HEK293 (cell line): Measurements from ENCODE around the gene SEMA6A.

ENCODE experiments used
- CTCF ChIA-PET: fragments of 350-600 bp; formaldehyde crosslinking; extraction: SDS; loops from one replicate; lab custom pipeline; 2021; ENCODE audit warnings: antibody characterized with exemption; lab: Yijun Ruan, JAX
- POLR2A ChIA-PET: fragments of 300-600 bp; formaldehyde crosslinking; extraction: SDS; loops from one replicate; lab custom pipeline; 2020; ENCODE audit warnings: antibody characterized with exemption, inconsistent platforms; lab: Yijun Ruan, JAX
- H3K27ac ChIP-seq: fragments of 200-500 bp; sonication (Bioruptor generic); 2 replicates; pipeline ENCODE4 v1.5.1; 2014; ENCODE audit warnings: low read depth, low read length, control low read depth, inconsistent platforms; ENCODE audit errors: extremely low read depth
- H3K36me3 ChIP-seq, 2 experiments: fragments of 200-500 bp in 1 of 2; sonication (Bioruptor generic) in 1 of 2; 1 replicate in 1 of 2; 2 replicates in 1 of 2; pipeline ENCODE4 v1.5.1; 2014 to 2017; ENCODE audit warnings: inconsistent platforms in 2 of 2, low read length in 2 of 2; ENCODE audit not compliant: control insufficient read depth in 2 of 2, insufficient read depth in 1 of 2
- H3K4me1 ChIP-seq: fragments of 200-500 bp; sonication (Bioruptor generic); 2 replicates; pipeline ENCODE4 v1.5.1; 2014; ENCODE audit warnings: mild to moderate bottlenecking, low read length, inconsistent platforms; ENCODE audit not compliant: control insufficient read depth, insufficient read depth
- H3K4me3 ChIP-seq: 2 replicates; pipeline ENCODE4 v1.5.1; 2011; ENCODE audit warnings: low read depth, mild to moderate bottlenecking, control low read depth, low read length, moderate library complexity
- H3K9me3 ChIP-seq: fragments of 200-500 bp; sonication (Bioruptor generic); 2 replicates; pipeline ENCODE4 v1.5.1; 2014; ENCODE audit warnings: low read depth, low read length, inconsistent platforms; ENCODE audit not compliant: control insufficient read depth, insufficient read depth
- GLI2 ChIP-seq: fragments of 450-650 bp; formaldehyde crosslinking; IDR thresholded peaks from 2 replicates; pipeline ENCODE4; 2017; ENCODE audit warnings: missing biosample characterization, missing genetic modification characterization, low read depth, borderline replicate concordance
- HOXC10 ChIP-seq: sonication (generic); formaldehyde crosslinking; IDR thresholded peaks from 2 replicates; pipeline ENCODE4 v1.8.1; 2023; ENCODE audit warnings: mild to moderate bottlenecking, missing genetic modification reagents
- OSR2 ChIP-seq: fragments of 450-650 bp; formaldehyde crosslinking; IDR thresholded peaks from 2 replicates; pipeline ENCODE4 v1.5.1; 2016; ENCODE audit warnings: missing biosample characterization, missing genetic modification characterization
- SCRT1 ChIP-seq: fragments of 450-650 bp; formaldehyde crosslinking; IDR thresholded peaks from 2 replicates; pipeline ENCODE4 v1.5.1; 2016; ENCODE audit warnings: missing biosample characterization, missing genetic modification characterization, borderline replicate concordance
- TRIM28 ChIP-seq: IDR thresholded peaks from 2 replicates; pipeline ENCODE4 v1.6.1; 2011; ENCODE audit warnings: low read length, control low read depth, borderline replicate concordance
- ZNF114 ChIP-seq: fragments of 450-650 bp; formaldehyde crosslinking; IDR thresholded peaks from 2 replicates; pipeline ENCODE4 v1.5.0; 2017; ENCODE audit warnings: missing biosample characterization, missing genetic modification characterization
- ZNF121 ChIP-seq: fragments of 450-650 bp; formaldehyde crosslinking; IDR thresholded peaks from 2 replicates; pipeline ENCODE4 v1.5.1; 2016; ENCODE audit warnings: missing biosample characterization, missing genetic modification characterization
- ZNF146 ChIP-seq: fragments of 450-650 bp; formaldehyde crosslinking; IDR thresholded peaks from 2 replicates; pipeline ENCODE4 v1.5.1; 2016; ENCODE audit warnings: missing biosample characterization, missing genetic modification characterization
- ZNF335 ChIP-seq: fragments of 450-650 bp; formaldehyde crosslinking; conservative IDR thresholded peaks from 2 replicates; pipeline ENCODE4 v1.5.1; 2016; ENCODE audit warnings: missing biosample characterization, missing genetic modification characterization
- ZNF423 ChIP-seq: fragments of 450-650 bp; formaldehyde crosslinking; IDR thresholded peaks from 2 replicates; pipeline ENCODE4 v1.5.1; 2016; ENCODE audit warnings: missing biosample characterization, missing genetic modification characterization
- ZNF623 ChIP-seq: fragments of 450-650 bp; formaldehyde crosslinking; IDR thresholded peaks from 2 replicates; pipeline ENCODE4 v1.5.1; 2016; ENCODE audit warnings: missing biosample characterization, missing genetic modification characterization
- ZNF792 ChIP-seq: fragments of 450-650 bp; formaldehyde crosslinking; IDR thresholded peaks from 2 replicates; pipeline ENCODE4 v1.5.1; 2016; ENCODE audit warnings: missing biosample characterization, missing genetic modification characterization
- ZNF843 ChIP-seq: fragments of 450-650 bp; formaldehyde crosslinking; IDR thresholded peaks from 2 replicates; pipeline ENCODE4 v1.5.1; 2016; ENCODE audit warnings: missing biosample characterization, missing genetic modification characterization
- TF ChIP-seq, protein P1 (sequence below): fragments of 450-650 bp; formaldehyde crosslinking; IDR thresholded peaks from 2 replicates; pipeline ENCODE4 v1.5.0; 2017; ENCODE audit warnings: missing biosample characterization, missing genetic modification characterization, borderline replicate concordance
- TF ChIP-seq, protein P2 (sequence below): fragments of 450-650 bp; formaldehyde crosslinking; IDR thresholded peaks from 2 replicates; pipeline ENCODE4 v1.5.1; 2016; ENCODE audit warnings: missing biosample characterization, missing genetic modification characterization
- TF ChIP-seq, protein P3 (sequence below): fragments of 450-650 bp; formaldehyde crosslinking; IDR thresholded peaks from 2 replicates; pipeline ENCODE4 v1.5.1; 2016; ENCODE audit warnings: missing biosample characterization, missing genetic modification characterization
- TF ChIP-seq, protein P4 (sequence below): fragments of 450-650 bp; formaldehyde crosslinking; IDR thresholded peaks from 2 replicates; pipeline ENCODE4 v1.5.1; 2016; ENCODE audit warnings: missing biosample characterization, missing genetic modification characterization
- TF ChIP-seq, protein P5 (sequence below): fragments of 450-650 bp; formaldehyde crosslinking; IDR thresholded peaks from 2 replicates; pipeline ENCODE4; 2016; ENCODE audit warnings: missing biosample characterization, missing genetic modification characterization
- TF ChIP-seq, protein P6 (sequence below): fragments of 450-650 bp; formaldehyde crosslinking; IDR thresholded peaks from 2 replicates; pipeline ENCODE4 v1.5.1; 2017; ENCODE audit warnings: missing biosample characterization, missing genetic modification characterization
- TF ChIP-seq, protein P7 (sequence below): fragments of 450-650 bp; IDR thresholded peaks from 2 replicates; pipeline ENCODE4 v1.5.1; 2018; ENCODE audit warnings: missing biosample characterization, missing genetic modification characterization

The SEMA6A gene

DNA sequence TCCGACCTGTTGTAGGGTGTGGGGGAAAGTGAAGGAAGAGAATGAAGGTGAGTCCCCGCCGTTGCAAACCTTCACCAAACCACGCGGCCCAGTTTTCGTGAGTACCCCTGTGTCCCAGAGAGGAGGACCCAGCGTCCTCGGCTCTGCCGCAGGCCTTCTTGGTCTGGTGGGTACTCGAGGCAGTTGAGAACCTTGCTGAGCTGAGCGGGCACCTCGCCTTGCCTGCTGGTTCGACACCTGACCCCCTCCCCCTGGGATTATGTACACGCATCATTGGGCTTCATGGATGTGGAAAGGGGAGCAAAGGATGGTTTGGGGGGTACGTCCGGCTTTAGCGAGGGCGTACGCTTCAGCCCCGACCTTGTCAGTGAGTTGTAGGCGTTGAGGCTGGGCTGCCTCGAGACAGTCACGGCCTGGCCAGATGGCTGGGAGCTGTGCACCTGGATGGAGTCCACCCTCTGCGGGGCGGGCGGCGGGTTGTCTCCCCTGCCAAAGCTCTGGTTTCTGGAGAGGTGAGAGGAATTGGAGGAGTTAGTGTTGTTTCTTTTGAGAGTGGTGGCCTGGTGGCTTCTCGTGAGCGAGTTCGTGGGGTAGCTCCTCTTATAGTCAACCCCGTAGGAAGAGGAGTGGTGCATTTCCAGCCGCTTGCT lies 128.1 kb downstream of the SEMA6A start:
- H3K4me1 ChIP-seq: peaks cover 16% of the 10 kb centered on the region
- CTCF ChIA-PET: interaction anchor here (1.0 kb wide), 1 partner anchor 122 kb away, joined by 5 read pairs; no protein-coding TSS in a partner anchor
- no peak overlapping the region for H3K4me3 ChIP-seq
- TF ChIP-seq, protein P1, sequence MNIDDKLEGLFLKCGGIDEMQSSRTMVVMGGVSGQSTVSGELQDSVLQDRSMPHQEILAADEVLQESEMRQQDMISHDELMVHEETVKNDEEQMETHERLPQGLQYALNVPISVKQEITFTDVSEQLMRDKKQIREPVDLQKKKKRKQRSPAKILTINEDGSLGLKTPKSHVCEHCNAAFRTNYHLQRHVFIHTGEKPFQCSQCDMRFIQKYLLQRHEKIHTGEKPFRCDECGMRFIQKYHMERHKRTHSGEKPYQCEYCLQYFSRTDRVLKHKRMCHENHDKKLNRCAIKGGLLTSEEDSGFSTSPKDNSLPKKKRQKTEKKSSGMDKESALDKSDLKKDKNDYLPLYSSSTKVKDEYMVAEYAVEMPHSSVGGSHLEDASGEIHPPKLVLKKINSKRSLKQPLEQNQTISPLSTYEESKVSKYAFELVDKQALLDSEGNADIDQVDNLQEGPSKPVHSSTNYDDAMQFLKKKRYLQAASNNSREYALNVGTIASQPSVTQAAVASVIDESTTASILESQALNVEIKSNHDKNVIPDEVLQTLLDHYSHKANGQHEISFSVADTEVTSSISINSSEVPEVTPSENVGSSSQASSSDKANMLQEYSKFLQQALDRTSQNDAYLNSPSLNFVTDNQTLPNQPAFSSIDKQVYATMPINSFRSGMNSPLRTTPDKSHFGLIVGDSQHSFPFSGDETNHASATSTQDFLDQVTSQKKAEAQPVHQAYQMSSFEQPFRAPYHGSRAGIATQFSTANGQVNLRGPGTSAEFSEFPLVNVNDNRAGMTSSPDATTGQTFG (tag by site-specific recombination): no peak
- TF ChIP-seq ZNF146 (no peak), GLI2 (tag by site-specific recombination) (no peak), ZNF792 (tag by site-specific recombination) (no peak), OSR2 (tag by site-specific recombination) (no peak), HOXC10 (CRISPR knock-in tag) (no peak), ZNF623 (tag by site-specific recombination) (no peak), ZNF423 (tag by site-specific recombination) (no peak), TRIM28 (no peak), ZNF114 (tag by site-specific recombination) (no peak), SCRT1 (tag by site-specific recombination) (no peak)
- TF ChIP-seq, protein P2, sequence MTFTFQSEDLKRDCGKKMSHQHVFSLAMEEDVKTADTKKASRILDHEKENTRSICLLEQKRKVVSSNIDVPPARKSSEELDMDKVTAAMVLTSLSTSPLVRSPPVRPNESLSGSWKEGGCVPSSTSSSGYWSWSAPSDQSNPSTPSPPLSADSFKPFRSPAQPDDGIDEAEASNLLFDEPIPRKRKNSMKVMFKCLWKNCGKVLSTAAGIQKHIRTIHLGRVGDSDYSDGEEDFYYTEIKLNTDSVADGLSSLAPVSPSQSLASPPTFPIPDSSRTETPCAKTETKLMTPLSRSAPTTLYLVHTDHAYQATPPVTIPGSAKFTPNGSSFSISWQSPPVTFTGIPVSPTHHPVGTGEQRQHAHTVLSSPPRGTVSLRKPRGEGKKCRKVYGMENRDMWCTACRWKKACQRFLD (tag by site-specific recombination): no peak
- TF ChIP-seq, protein P3, sequence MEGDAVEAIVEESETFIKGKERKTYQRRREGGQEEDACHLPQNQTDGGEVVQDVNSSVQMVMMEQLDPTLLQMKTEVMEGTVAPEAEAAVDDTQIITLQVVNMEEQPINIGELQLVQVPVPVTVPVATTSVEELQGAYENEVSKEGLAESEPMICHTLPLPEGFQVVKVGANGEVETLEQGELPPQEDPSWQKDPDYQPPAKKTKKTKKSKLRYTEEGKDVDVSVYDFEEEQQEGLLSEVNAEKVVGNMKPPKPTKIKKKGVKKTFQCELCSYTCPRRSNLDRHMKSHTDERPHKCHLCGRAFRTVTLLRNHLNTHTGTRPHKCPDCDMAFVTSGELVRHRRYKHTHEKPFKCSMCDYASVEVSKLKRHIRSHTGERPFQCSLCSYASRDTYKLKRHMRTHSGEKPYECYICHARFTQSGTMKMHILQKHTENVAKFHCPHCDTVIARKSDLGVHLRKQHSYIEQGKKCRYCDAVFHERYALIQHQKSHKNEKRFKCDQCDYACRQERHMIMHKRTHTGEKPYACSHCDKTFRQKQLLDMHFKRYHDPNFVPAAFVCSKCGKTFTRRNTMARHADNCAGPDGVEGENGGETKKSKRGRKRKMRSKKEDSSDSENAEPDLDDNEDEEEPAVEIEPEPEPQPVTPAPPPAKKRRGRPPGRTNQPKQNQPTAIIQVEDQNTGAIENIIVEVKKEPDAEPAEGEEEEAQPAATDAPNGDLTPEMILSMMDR (tag by site-specific recombination): no peak
- TF ChIP-seq, protein P4, sequence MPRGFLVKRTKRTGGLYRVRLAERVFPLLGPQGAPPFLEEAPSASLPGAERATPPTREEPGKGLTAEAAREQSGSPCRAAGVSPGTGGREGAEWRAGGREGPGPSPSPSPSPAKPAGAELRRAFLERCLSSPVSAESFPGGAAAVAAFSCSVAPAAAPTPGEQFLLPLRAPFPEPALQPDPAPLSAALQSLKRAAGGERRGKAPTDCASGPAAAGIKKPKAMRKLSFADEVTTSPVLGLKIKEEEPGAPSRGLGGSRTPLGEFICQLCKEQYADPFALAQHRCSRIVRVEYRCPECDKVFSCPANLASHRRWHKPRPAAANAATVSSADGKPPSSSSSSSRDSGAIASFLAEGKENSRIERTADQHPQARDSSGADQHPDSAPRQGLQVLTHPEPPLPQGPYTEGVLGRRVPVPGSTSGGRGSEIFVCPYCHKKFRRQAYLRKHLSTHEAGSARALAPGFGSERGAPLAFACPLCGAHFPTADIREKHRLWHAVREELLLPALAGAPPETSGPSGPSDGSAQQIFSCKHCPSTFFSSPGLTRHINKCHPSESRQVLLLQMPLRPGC (tag by site-specific recombination): no peak
- TF ChIP-seq, protein P5, sequence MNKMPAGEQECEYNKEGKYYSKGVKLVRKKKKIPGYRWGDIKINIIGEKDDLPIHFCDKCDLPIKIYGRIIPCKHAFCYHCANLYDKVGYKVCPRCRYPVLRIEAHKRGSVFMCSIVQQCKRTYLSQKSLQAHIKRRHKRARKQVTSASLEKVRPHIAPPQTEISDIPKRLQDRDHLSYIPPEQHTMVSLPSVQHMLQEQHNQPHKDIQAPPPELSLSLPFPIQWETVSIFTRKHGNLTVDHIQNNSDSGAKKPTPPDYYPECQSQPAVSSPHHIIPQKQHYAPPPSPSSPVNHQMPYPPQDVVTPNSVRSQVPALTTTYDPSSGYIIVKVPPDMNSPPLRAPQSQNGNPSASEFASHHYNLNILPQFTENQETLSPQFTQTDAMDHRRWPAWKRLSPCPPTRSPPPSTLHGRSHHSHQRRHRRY (tag by site-specific recombination): no peak
- no peak overlapping the region for H3K27ac ChIP-seq
- H3K36me3 ChIP-seq: peaks cover 0 to 39% of the 10 kb centered on the region in 2 experiments; a peak in 1 of 3 replicates
- H3K9me3 ChIP-seq: no peaks in the 10 kb centered on the region
- POLR2A ChIA-PET: no interaction called here

DNA sequence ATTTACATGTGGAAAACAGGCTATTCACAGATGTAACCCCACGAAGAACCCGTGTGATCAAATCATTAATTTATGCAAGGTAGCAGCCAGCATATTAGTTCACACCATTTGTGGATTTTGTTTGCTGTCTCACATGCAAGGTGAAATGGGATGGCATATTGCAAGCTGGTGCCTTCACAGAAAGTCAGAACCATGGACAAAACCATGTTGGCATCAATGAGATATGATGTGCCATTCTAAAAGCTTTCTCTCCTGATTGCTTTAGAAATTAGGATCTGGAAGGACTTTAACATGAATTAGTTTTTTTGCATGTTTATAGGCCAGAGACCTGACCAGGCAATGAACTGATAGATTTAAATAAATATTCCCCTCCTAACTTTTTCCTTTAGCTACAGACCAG lies 129.3 kb downstream of the SEMA6A start:
- no peak overlapping the region for H3K4me3 ChIP-seq
- H3K36me3 ChIP-seq: peaks cover 0 to 32% of the 10 kb centered on the region in 2 experiments; a peak in 1 of 3 replicates
- POLR2A ChIA-PET: no interaction called here
- H3K9me3 ChIP-seq: no peaks in the 10 kb centered on the region
- CTCF ChIA-PET: interaction anchor here (1.0 kb wide), 1 partner anchor 123 kb away, joined by 5 read pairs; no protein-coding TSS in a partner anchor
- H3K4me1 ChIP-seq: peaks cover 19% of the 10 kb centered on the region
- no peak overlapping the region for H3K27ac ChIP-seq
- TF ChIP-seq ZNF146 (no peak), ZNF121 (tag by site-specific recombination) (no peak), ZNF843 (tag by site-specific recombination) (no peak), ZNF335 (tag by site-specific recombination) (no peak)
- TF ChIP-seq, protein P3 (tag by site-specific recombination): no peak
- TF ChIP-seq, protein P6, sequence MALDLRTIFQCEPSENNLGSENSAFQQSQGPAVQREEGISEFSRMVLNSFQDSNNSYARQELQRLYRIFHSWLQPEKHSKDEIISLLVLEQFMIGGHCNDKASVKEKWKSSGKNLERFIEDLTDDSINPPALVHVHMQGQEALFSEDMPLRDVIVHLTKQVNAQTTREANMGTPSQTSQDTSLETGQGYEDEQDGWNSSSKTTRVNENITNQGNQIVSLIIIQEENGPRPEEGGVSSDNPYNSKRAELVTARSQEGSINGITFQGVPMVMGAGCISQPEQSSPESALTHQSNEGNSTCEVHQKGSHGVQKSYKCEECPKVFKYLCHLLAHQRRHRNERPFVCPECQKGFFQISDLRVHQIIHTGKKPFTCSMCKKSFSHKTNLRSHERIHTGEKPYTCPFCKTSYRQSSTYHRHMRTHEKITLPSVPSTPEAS (tag by site-specific recombination): no peak
- TF ChIP-seq, protein P7, sequence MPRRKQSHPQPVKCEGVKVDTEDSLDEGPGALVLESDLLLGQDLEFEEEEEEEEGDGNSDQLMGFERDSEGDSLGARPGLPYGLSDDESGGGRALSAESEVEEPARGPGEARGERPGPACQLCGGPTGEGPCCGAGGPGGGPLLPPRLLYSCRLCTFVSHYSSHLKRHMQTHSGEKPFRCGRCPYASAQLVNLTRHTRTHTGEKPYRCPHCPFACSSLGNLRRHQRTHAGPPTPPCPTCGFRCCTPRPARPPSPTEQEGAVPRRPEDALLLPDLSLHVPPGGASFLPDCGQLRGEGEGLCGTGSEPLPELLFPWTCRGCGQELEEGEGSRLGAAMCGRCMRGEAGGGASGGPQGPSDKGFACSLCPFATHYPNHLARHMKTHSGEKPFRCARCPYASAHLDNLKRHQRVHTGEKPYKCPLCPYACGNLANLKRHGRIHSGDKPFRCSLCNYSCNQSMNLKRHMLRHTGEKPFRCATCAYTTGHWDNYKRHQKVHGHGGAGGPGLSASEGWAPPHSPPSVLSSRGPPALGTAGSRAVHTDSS (tag by site-specific recombination): no peak
